ENCODE measurements around the gene NABP1. TPM values are rescaled to one million over a fixed set of nuclear protein-coding genes. Genes with fewer than 3 reads are reported as not detected.

NABP1 gene
- total RNA-seq, 6 experiments from 2014 or later = 5.2 to 28.2 (median 20.7) TPM

DNA sequence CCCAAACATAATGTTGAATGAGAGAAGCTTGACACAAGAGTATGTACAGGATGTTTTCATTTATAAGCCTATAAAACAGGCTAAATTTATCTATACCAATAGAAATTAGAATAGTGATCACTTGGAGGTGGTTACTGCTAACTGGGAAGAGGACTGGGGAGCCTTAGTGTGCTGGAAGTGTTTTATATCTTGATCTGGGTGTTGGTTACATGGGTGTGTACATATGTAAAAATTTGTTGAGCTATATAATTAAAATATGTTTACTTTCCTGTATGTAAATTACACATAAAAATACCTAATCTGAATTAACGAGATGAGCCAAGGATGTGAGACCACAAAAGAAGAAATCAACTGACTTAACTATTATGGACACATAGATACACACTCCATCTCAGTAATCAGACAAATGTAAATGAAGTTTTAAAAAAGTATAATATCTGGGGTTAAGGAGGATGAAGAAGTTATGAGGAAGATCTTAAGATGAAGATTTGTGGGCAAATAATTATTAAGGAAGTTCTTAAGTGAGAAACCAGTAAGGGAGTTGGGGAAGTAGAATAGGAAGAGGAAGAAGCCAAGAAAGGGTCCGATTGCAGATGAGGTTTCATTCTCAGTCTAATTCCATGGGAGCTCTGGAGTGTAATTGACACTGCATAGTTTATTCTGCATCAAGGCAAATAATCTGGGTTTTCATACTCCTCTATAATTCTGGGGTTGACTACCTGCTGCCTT, 32.3 kb upstream of the NABP1 start:
- DNase-seq (no peak), ATAC-seq (peak; percentile 17 to 42 (median 25))
- Histone ChIP-seq H3K9me3 (no peaks in the 10 kb centered on the region), H3K4me1 (peaks cover 0 to 23% (median 0%) of the 10 kb centered on the region in 4 donors), H3K27me3 (no peaks in the 10 kb centered on the region), H3K27ac (no peak overlapping the region), H3K4me3 (no peak overlapping the region), H3K36me3 (no peaks in the 10 kb centered on the region)
- no peak for TF ChIP-seq POLR2A (IDR thresholded peaks at IDR 0.05)
- TF ChIP-seq, protein P1, sequence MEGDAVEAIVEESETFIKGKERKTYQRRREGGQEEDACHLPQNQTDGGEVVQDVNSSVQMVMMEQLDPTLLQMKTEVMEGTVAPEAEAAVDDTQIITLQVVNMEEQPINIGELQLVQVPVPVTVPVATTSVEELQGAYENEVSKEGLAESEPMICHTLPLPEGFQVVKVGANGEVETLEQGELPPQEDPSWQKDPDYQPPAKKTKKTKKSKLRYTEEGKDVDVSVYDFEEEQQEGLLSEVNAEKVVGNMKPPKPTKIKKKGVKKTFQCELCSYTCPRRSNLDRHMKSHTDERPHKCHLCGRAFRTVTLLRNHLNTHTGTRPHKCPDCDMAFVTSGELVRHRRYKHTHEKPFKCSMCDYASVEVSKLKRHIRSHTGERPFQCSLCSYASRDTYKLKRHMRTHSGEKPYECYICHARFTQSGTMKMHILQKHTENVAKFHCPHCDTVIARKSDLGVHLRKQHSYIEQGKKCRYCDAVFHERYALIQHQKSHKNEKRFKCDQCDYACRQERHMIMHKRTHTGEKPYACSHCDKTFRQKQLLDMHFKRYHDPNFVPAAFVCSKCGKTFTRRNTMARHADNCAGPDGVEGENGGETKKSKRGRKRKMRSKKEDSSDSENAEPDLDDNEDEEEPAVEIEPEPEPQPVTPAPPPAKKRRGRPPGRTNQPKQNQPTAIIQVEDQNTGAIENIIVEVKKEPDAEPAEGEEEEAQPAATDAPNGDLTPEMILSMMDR (IDR thresholded peaks at IDR 0.05) = no peak
- WGBS (ENCODE audit: insufficient coverage, low coverage, low lambda C conversion rate, missing lambda C conversion rate) = 68% methylated on average over 2 of the region's 2 CpGs
- intact Hi-C loops (cut with DNase I) = no loop called here

DNA sequence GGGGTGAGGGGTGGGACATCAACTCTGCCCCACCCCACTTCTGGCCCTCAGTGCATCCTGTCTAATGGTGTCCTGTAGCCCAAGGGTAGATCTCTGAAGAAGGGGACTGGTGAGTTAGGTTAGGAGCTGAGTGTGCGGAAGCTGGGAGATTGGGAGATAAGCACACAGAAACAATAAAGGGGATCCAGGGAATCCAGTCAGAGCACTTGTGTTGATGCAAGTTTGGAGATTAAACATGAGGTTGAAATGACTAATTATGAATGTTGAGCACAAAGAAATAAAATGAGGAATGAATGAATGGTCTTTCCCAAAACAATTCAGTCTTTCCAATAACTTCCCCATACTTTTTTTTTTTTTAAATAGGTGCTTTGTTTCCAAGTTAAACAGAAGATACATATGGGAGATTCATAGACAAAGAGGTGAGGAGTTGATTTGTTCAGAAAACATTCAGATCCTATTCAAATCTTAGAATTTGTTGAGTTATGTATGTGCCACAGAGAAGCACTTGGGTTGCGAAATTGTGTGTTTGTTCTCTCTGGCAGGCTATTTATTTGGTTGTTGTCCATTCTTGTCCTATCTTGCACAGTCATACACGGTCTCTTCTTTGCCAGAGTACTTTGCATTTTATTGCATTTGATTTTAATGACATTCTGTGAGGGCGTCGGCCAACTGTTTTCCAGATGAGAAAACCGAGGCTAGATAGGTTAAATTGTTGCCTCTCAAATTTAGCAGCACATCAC, 31.6 kb upstream of the NABP1 start:
- peak; percentile 83 to 93 (median 87) for ATAC-seq

GRCh38 chr2:191649519-191649918, 28.4 kb upstream of the NABP1 start:
- H3K9me3 ChIP-seq = no peaks in the 10 kb centered on the region
- no peaks in the 10 kb centered on the region for H3K27me3 ChIP-seq
- no peak for TF ChIP-seq POLR2A (IDR thresholded peaks at IDR 0.05)
- TF ChIP-seq, protein P1 (IDR thresholded peaks at IDR 0.05) = no peak
- intact Hi-C loops (cut with DNase I) = no loop called here
- no peak for DNase-seq
- 85% methylated on average over 2 of the region's 2 CpGs for WGBS (ENCODE audit: insufficient coverage, low coverage, low lambda C conversion rate, missing lambda C conversion rate)
- H3K27ac ChIP-seq = no peak overlapping the region
- no peak overlapping the region for H3K4me3 ChIP-seq
- H3K36me3 ChIP-seq = no peaks in the 10 kb centered on the region
- ATAC-seq = no peak
- peaks cover 0 to 9% (median 0%) of the 10 kb centered on the region in 4 donors for H3K4me1 ChIP-seq

More for the DNA sequence above, 31.6 kb upstream of the NABP1 start:
- Histone ChIP-seq H3K27me3 (no peaks in the 10 kb centered on the region), H3K36me3 (no peaks in the 10 kb centered on the region), H3K27ac (peak overlapping the region in 1 of 3 donors; percentile 14), H3K4me1 (peaks cover 0 to 23% (median 0%) of the 10 kb centered on the region in 4 donors), H3K9me3 (no peaks in the 10 kb centered on the region), H3K4me3 (no peak overlapping the region)
- WGBS (ENCODE audit: insufficient coverage, low coverage, low lambda C conversion rate, missing lambda C conversion rate) = 36% methylated on average over 6 of the region's 6 CpGs
- intact Hi-C loops (cut with DNase I) = no loop called here
- TF ChIP-seq, protein P1 (IDR thresholded peaks at IDR 0.05) = no peak
- TF ChIP-seq POLR2A (IDR thresholded peaks at IDR 0.05) = no peak
- DNase-seq = no peak

- no peak for TF ChIP-seq POLR2A (IDR thresholded peaks at IDR 0.05)
- TF ChIP-seq, protein P1 (IDR thresholded peaks at IDR 0.05) = no peak
- Histone ChIP-seq H3K27ac (no peak overlapping the region), H3K36me3 (no peaks in the 10 kb centered on the region), H3K4me3 (no peak overlapping the region), H3K27me3 (no peaks in the 10 kb centered on the region), H3K9me3 (no peaks in the 10 kb centered on the region), H3K4me1 (peaks cover 0 to 6% (median 0%) of the 10 kb centered on the region in 4 donors)
- ATAC-seq (peak in 2 of 4 donors; percentile 31 to 41), DNase-seq (no peak)
- intact Hi-C loops (cut with DNase I) = no loop called here
- 55% methylated on average over 3 of the region's 3 CpGs for WGBS (ENCODE audit: insufficient coverage, low coverage, low lambda C conversion rate, missing lambda C conversion rate)
These were observed 26.8 kb upstream of the NABP1 start for GRCh38 chr2:191650896-191651773.

Data from right lobe of liver (tissue), 6 donors.